ENCODE data around the gene STXBP6. TPM values are rescaled to one million over a fixed set of nuclear protein-coding genes. Genes with fewer than 3 reads are reported as not detected.

The STXBP6 gene
- total and polyA plus RNA-seq, 2 experiments from 2014 or later = 3.8 to 6.4 TPM

DNA sequence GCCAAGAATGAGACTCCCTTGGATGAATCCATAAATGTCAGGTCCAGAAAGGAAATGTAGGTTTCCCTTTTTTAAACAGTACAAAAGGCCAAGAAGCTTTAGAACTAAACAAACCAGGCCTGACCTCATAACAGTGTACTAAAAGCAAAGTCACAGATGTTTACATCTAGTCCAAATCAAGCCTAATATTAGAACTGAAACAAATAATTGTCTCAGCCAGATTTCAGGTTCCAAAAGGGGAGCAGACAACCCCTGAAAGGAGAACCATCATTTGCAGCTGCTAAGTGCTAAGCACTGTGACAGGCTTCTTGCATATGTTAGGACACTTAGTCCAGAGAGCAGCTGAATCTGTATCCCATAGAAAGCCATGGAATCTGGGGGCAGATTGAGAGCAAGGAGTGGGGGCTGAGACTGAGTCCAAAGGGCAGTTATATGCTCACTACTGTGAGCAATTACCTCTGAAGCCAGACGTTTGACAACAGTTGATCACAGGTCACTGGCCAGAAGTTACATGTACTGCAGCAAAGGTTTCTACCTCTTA is 90.1 kb downstream of the STXBP6 start:
- H3K4me1 ChIP-seq (ENCODE audit: low read depth) = peaks cover 8% of the 10 kb centered on the region
- H3K27ac ChIP-seq = no peak overlapping the region
- H3K36me3 ChIP-seq = no peaks in the 10 kb centered on the region
- no peaks in the 10 kb centered on the region for H3K27me3 ChIP-seq
- H3K4me3 ChIP-seq = no peak overlapping the region
- DNase-seq (ENCODE audit: low read depth in 1 of 2, low spot score in 1 of 2) = no peak
- H3K9me3 ChIP-seq (ENCODE audit: low read depth) = no peaks in the 10 kb centered on the region
- TF ChIP-seq, protein P1, sequence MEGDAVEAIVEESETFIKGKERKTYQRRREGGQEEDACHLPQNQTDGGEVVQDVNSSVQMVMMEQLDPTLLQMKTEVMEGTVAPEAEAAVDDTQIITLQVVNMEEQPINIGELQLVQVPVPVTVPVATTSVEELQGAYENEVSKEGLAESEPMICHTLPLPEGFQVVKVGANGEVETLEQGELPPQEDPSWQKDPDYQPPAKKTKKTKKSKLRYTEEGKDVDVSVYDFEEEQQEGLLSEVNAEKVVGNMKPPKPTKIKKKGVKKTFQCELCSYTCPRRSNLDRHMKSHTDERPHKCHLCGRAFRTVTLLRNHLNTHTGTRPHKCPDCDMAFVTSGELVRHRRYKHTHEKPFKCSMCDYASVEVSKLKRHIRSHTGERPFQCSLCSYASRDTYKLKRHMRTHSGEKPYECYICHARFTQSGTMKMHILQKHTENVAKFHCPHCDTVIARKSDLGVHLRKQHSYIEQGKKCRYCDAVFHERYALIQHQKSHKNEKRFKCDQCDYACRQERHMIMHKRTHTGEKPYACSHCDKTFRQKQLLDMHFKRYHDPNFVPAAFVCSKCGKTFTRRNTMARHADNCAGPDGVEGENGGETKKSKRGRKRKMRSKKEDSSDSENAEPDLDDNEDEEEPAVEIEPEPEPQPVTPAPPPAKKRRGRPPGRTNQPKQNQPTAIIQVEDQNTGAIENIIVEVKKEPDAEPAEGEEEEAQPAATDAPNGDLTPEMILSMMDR (IDR thresholded peaks at IDR 0.05; ENCODE audit: low read depth, low read length) = no peak

DNA sequence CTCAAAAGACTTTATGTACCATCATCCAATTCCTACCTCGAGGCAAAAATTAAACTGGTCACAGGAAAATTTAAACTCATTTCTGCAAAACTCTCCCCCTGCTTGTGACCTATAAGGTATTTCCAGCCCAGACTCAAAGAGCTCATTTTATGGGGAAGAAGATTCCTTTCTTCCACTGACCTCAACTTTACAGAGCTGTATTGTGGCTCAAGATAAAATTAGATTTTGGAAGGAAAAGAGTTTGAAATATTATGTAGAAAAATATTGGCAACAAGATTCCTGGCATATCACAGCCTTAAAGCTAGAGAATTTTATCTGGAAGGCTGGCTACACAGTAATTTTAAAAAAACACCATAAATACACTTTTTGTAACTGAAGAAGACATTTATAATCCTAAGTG is 91.7 kb downstream of the STXBP6 start:
- Histone ChIP-seq H3K4me1 (ENCODE audit: low read depth) (peaks cover 13% of the 10 kb centered on the region), H3K4me3 (no peak overlapping the region), H3K27me3 (no peaks in the 10 kb centered on the region), H3K27ac (no peak overlapping the region), H3K9me3 (ENCODE audit: low read depth) (no peaks in the 10 kb centered on the region), H3K36me3 (no peaks in the 10 kb centered on the region)
- TF ChIP-seq, protein P1 (IDR thresholded peaks at IDR 0.05; ENCODE audit: low read depth, low read length) = no peak
- DNase-seq (ENCODE audit: low read depth in 1 of 2, low spot score in 1 of 2) = peak in 1 of 2 donors; percentile 7

- H3K36me3 ChIP-seq = no peaks in the 10 kb centered on the region
- no peak overlapping the region for H3K4me3 ChIP-seq
- peaks cover 13% of the 10 kb centered on the region for H3K4me1 ChIP-seq (ENCODE audit: low read depth)
- TF ChIP-seq, protein P1 (IDR thresholded peaks at IDR 0.05; ENCODE audit: low read depth, low read length) = no peak
- DNase-seq (ENCODE audit: low read depth in 1 of 2, low spot score in 1 of 2) = no peak
- no peak overlapping the region for H3K27ac ChIP-seq
- H3K27me3 ChIP-seq = no peaks in the 10 kb centered on the region
- no peaks in the 10 kb centered on the region for H3K9me3 ChIP-seq (ENCODE audit: low read depth)
These were observed 92.1 kb downstream of the STXBP6 start for GRCh38 chr14:24957814-24958213.

GRCh38 chr14:24956104-24956503 is 93.8 kb downstream of the STXBP6 start:
- Histone ChIP-seq H3K27ac (no peak overlapping the region), H3K4me3 (no peak overlapping the region), H3K4me1 (ENCODE audit: low read depth) (peaks cover 13% of the 10 kb centered on the region), H3K27me3 (no peaks in the 10 kb centered on the region), H3K36me3 (no peaks in the 10 kb centered on the region), H3K9me3 (ENCODE audit: low read depth) (no peaks in the 10 kb centered on the region)
- TF ChIP-seq, protein P1 (IDR thresholded peaks at IDR 0.05; ENCODE audit: low read depth, low read length) = no peak
- DNase-seq (ENCODE audit: low read depth in 1 of 2, low spot score in 1 of 2) = no peak

- H3K27ac ChIP-seq = no peak overlapping the region
- TF ChIP-seq, protein P1 (IDR thresholded peaks at IDR 0.05; ENCODE audit: low read depth, low read length) = no peak
- peaks cover 5% of the 10 kb centered on the region for H3K4me1 ChIP-seq (ENCODE audit: low read depth)
These were observed 95.3 kb downstream of the STXBP6 start for GRCh38 chr14:24954700-24955037.

More at GRCh38 chr14:24954700-24955037, 95.3 kb downstream of the STXBP6 start:
- Histone ChIP-seq H3K36me3 (no peaks in the 10 kb centered on the region), H3K9me3 (ENCODE audit: low read depth) (no peaks in the 10 kb centered on the region), H3K27me3 (no peaks in the 10 kb centered on the region), H3K4me3 (no peak overlapping the region)
- DNase-seq (ENCODE audit: low read depth in 1 of 2, low spot score in 1 of 2) = peak in 1 of 2 donors; percentile 25

All from cardiac muscle cell (in vitro differentiated cells and primary cell).